H1 (cell line): ENCODE results near the gene CTRL. TPM values are rescaled to one million over a fixed set of nuclear protein-coding genes. Genes with fewer than 3 reads are reported as not detected.
"Not testable (repeated sequence)": the region's sequence is repeated elsewhere in the genome, so short reads cannot be mapped to it uniquely, and the experiment has no call there.

Experiments used
- CTCF ChIA-PET: fragments of 300-600 bp; sonication (Branson Sonifier 250); formaldehyde crosslinking; loops from one replicate; lab custom pipeline; 2021; ENCODE audit not compliant: partially characterized antibody; lab: Charles Lee
- POLR2A ChIA-PET: fragments of 300-600 bp; sonication (Branson Sonifier 250); formaldehyde crosslinking; loops from one replicate; lab custom pipeline; 2021; ENCODE audit warnings: inconsistent platforms; ENCODE audit not compliant: partially characterized antibody; lab: Charles Lee
- DNase-seq, 2 experiments: peaks; one replicate each; pipeline versions ENCODE4 v3.0.0 to v3.0.0-alpha.2; 2010 to 2022; ENCODE audit warnings: low spot score in 2 of 2, low read depth in 1 of 2, mixed read lengths in 1 of 2
- FAIRE-seq: peaks from 2 replicates; lab custom pipeline; 2011; peaks lifted over from hg19 to GRCh38; lab: Jason Lieb, UNC
- H2AFZ ChIP-seq: 2 replicates; pipeline ENCODE4 v1.8.1; 2012; ENCODE audit warnings: low read length, inconsistent platforms
- H2AK5ac ChIP-seq: 2 replicates; pipeline ENCODE4 v1.6.1; 2013; ENCODE audit warnings: low read depth, low read length
- H2BK120ac ChIP-seq: replicated peaks from 2 replicates; pipeline ENCODE3; 2013; ENCODE audit warnings: low read depth, low read length, inconsistent platforms
- H2BK12ac ChIP-seq: 2 replicates; pipeline ENCODE4 v1.6.1; 2013; ENCODE audit warnings: low read depth, low read length
- H2BK15ac ChIP-seq: 2 replicates; pipeline ENCODE4 v1.6.1; 2013; ENCODE audit warnings: low read length
- H2BK20ac ChIP-seq: 2 replicates; pipeline ENCODE4 v1.6.1; 2013; ENCODE audit warnings: low read length
- H2BK5ac ChIP-seq: 2 replicates; pipeline ENCODE4 v1.6.1; 2013; ENCODE audit warnings: low read depth, low read length
- H3K14ac ChIP-seq: 2 replicates; pipeline ENCODE4 v1.6.1; 2013; ENCODE audit warnings: inconsistent platforms; ENCODE audit not compliant: insufficient read length
- H3K18ac ChIP-seq: 2 replicates; pipeline ENCODE4 v1.6.1; 2013; ENCODE audit warnings: low read length; ENCODE audit errors: extremely low read depth
- H3K23ac ChIP-seq: 2 replicates; pipeline ENCODE4 v1.6.1; 2013; ENCODE audit warnings: inconsistent platforms; ENCODE audit not compliant: insufficient read length
- H3K23me2 ChIP-seq: 2 replicates; pipeline ENCODE4 v1.6.1; 2013; ENCODE audit warnings: low read depth, low read length
- H3K27ac ChIP-seq: 2 replicates; pipeline ENCODE4 v1.6.1; 2011; ENCODE audit warnings: low read depth, low read length, inconsistent platforms
- H3K27me3 ChIP-seq, 4 experiments: replicated peaks in 1 of 4; 1 replicate in 1 of 4; 2 replicates in 3 of 4; pipeline versions ENCODE4 v1.6.1 to v1.8.1; 2011 to 2013; ENCODE audit warnings: low read length in 3 of 4, mild to moderate bottlenecking in 3 of 4, inconsistent platforms in 2 of 4, mixed read lengths in 2 of 4, moderate library complexity in 1 of 4; ENCODE audit not compliant: control insufficient read depth in 3 of 4, insufficient read depth in 3 of 4; ENCODE audit errors: extremely low read depth in 1 of 4
- H3K36me3 ChIP-seq, 4 experiments: 2 replicates each; pipeline versions ENCODE4 v1.6.1 to v1.8.1; 2011 to 2013; ENCODE audit warnings: mild to moderate bottlenecking in 4 of 4, low read length in 3 of 4, moderate library complexity in 2 of 4, control low read depth in 1 of 4, inconsistent platforms in 1 of 4; ENCODE audit not compliant: insufficient read depth in 4 of 4, control insufficient read depth in 2 of 4
- H3K4ac ChIP-seq: replicated peaks from 2 replicates; pipeline ENCODE3; 2013; ENCODE audit warnings: low read length, low read depth, mixed read lengths, inconsistent platforms; ENCODE audit not compliant: insufficient read length
- H3K4me1 ChIP-seq, 4 experiments: replicated peaks in 1 of 4; 1 replicate in 1 of 4; 2 replicates in 3 of 4; pipeline versions ENCODE4 v1.6.1 to v1.8.1; 2011 to 2013; ENCODE audit warnings: low read length in 3 of 4, inconsistent platforms in 2 of 4, mixed read lengths in 1 of 4; ENCODE audit not compliant: insufficient read depth in 4 of 4, control insufficient read depth in 3 of 4
- H3K4me2 ChIP-seq, 2 experiments: 2 replicates each; pipeline versions ENCODE4 v1.6.1 to v1.8.1; 2011 to 2013; ENCODE audit warnings: low read depth in 2 of 2, low read length in 2 of 2, control low read depth in 1 of 2, inconsistent platforms in 1 of 2, mild to moderate bottlenecking in 1 of 2; ENCODE audit not compliant: insufficient read depth in 1 of 2
- H3K4me3 ChIP-seq, 4 experiments: fragments of 200-600, 300-600 bp in 1 of 4; sonication (generic), shearing (Covaris generic), sonication (Bioruptor Twin) in 1 of 4; 2 replicates each; pipeline versions ENCODE4 v1.5.1 to v1.8.1; 2011 to 2016; ENCODE audit warnings: low read length in 4 of 4, low read depth in 3 of 4, control low read depth in 2 of 4, inconsistent platforms in 2 of 4, mild to moderate bottlenecking in 2 of 4, mixed read lengths in 1 of 4, moderate library complexity in 1 of 4; ENCODE audit not compliant: insufficient read depth in 2 of 4; ENCODE audit errors: extremely low read depth in 1 of 4
- H3K56ac ChIP-seq: replicated peaks from 2 replicates; pipeline ENCODE3; 2013; ENCODE audit warnings: low read depth, mild to moderate bottlenecking, mixed read lengths, low read length, inconsistent platforms; ENCODE audit not compliant: insufficient read length
- H3K79me1 ChIP-seq: 2 replicates; pipeline ENCODE4 v1.6.1; 2013; ENCODE audit warnings: low read depth, low read length, control low read depth
- H3K79me2 ChIP-seq, 2 experiments: 2 replicates each; pipeline versions ENCODE4 v1.6.1 to v1.8.1; 2012 to 2013; ENCODE audit warnings: low read length in 2 of 2, mild to moderate bottlenecking in 2 of 2, inconsistent platforms in 1 of 2; ENCODE audit not compliant: insufficient read depth in 2 of 2, control insufficient read depth in 1 of 2
- H3K9ac ChIP-seq, 4 experiments: replicated peaks in 1 of 4; 1 replicate in 1 of 4; 2 replicates in 3 of 4; pipeline versions ENCODE4 v1.6.1 to v1.8.1; 2011 to 2013; ENCODE audit warnings: low read depth in 3 of 4, low read length in 3 of 4, control low read depth in 2 of 4, mild to moderate bottlenecking in 2 of 4, moderate library complexity in 2 of 4, inconsistent platforms in 1 of 4; ENCODE audit errors: extremely low read depth in 1 of 4
- H3K9me3 ChIP-seq, 2 experiments: 2 replicates each; pipeline versions ENCODE4 v1.6.1 to v1.8.1; 2012 to 2013; ENCODE audit warnings: mild to moderate bottlenecking in 2 of 2, moderate library complexity in 2 of 2, control low read depth in 1 of 2, inconsistent platforms in 1 of 2, low read depth in 1 of 2, low read length in 1 of 2, mixed read lengths in 1 of 2; ENCODE audit not compliant: insufficient read depth in 2 of 2
- H4K20me1 ChIP-seq, 2 experiments: replicated peaks in 1 of 2; 2 replicates each; pipeline versions ENCODE3 to v1.8.1; 2011 to 2013; ENCODE audit warnings: inconsistent platforms in 2 of 2, low read length in 2 of 2, mild to moderate bottlenecking in 1 of 2; ENCODE audit not compliant: insufficient read depth in 2 of 2, control insufficient read depth in 1 of 2
- H4K5ac ChIP-seq: 2 replicates; pipeline ENCODE4 v1.6.1; 2013; ENCODE audit warnings: low read length, low read depth, mixed read lengths, inconsistent platforms; ENCODE audit not compliant: insufficient read length
- H4K8ac ChIP-seq: 2 replicates; pipeline ENCODE4 v1.8.0; 2013; ENCODE audit warnings: mild to moderate bottlenecking, moderate library complexity, low read length, inconsistent platforms; ENCODE audit not compliant: insufficient read depth; ENCODE audit errors: extremely low read depth
- H4K91ac ChIP-seq: replicated peaks from 2 replicates; pipeline ENCODE3; 2013; ENCODE audit warnings: low read length, mixed read lengths, inconsistent platforms; ENCODE audit not compliant: insufficient read length
- WGBS, 2 experiments: shearing (Covaris generic) in 1 of 2; methylation state at CpG; one replicate each; pipeline versions ENCODE4 v1.1.6 to v1.1.7; 2013 to 2015; ENCODE audit warnings: low lambda C conversion rate in 2 of 2, mixed read lengths in 2 of 2, inconsistent platforms in 1 of 2, low coverage in 1 of 2, missing lambda C conversion rate in 1 of 2; ENCODE audit not compliant: insufficient replicate concordance in 2 of 2, insufficient coverage in 1 of 2, insufficient read length in 1 of 2; ENCODE audit errors: extremely low coverage in 1 of 2, missing lambda C conversion rate in 1 of 2; 5-methylcytosine and 5-hydroxymethylcytosine counted together
- polyA plus RNA-seq, 7 experiments: library from polyadenylated mRNA; depleted of rRNA in 3 of 7; stranded (reverse) in 5 of 7; unstranded in 2 of 7; fragments of >200 nt in 5 of 7; fragments of 200-250 nt in 2 of 7; gene quantifications; 1 replicate in 5 of 7; 2 replicates in 1 of 7; 4 replicates in 1 of 7; pipeline versions ENCODE4 v1.2.1 to v1.2.3, GENCODE V29; 2011 to 2013; ENCODE audit warnings: missing spikeins in 2 of 7, mixed read lengths in 2 of 7
- total RNA-seq: library from RNA; stranded (reverse); fragmentation: NEBNext Ultra II Directional; extraction: Animal tissue kit (Norgen Biotek cat#: 25700); gene quantifications from 2 replicates; pipeline ENCODE4 v1.2.1, GENCODE V29; 2021

Gene CTRL
- total and polyA plus RNA-seq, 2 of the 8 experiments (the other 6 are each of a cell fraction or from before 2014, with no cell fraction given), result 1.7 to 4.2 TPM

GRCh38 chr16:67937713-67938112 is 6.1 kb upstream of the CTRL start:
- H3K18ac ChIP-seq, H4K8ac ChIP-seq, H3K9ac ChIP-seq, H3K4me3 ChIP-seq, H3K4ac ChIP-seq, H3K79me1 ChIP-seq, H2BK120ac ChIP-seq, DNase-seq, H3K79me2 ChIP-seq, H3K9me3 ChIP-seq, H4K5ac ChIP-seq, H3K56ac ChIP-seq, H2BK12ac ChIP-seq, H2AFZ ChIP-seq, H3K36me3 ChIP-seq, FAIRE-seq, H2BK15ac ChIP-seq, H3K27me3 ChIP-seq, H4K91ac ChIP-seq, H3K23ac ChIP-seq, H2BK20ac ChIP-seq, H2BK5ac ChIP-seq, POLR2A ChIA-PET, H3K14ac ChIP-seq, H3K27ac ChIP-seq: not testable (repeated sequence)
- Histone ChIP-seq H4K20me1 (peaks cover 6 to 18% of the 10 kb centered on the region in 2 experiments), H2AK5ac (0 out of 2 replicates have a peak overlapping the region, but pooled peaks have one; percentile 2), H3K4me2 (peak overlapping the region in 1 of 2 experiments; percentile 96; a peak in 1 of 4 replicates), H3K4me1 (peaks cover 0 to 15% (median 8%) of the 10 kb centered on the region in 4 experiments; a peak in 5 of 7 replicates), H3K23me2 (peaks cover 18% of the 10 kb centered on the region)
- 98% methylated on average over 4 of the region's 5 CpGs; no CpG with 5 or more reads in 1 of the 2 experiments for WGBS, 2 experiments
- CTCF ChIA-PET, result interaction anchor here (0.7 to 27.1 kb wide), 3 partner anchors 9 to 404 kb away, joined by 5 to 623 read pairs (median 5); partner anchors contain the start of genes EDC4, NRN1L and PSKH1
